Activated CD8-positive, alpha-beta T cell treated with anti-CD3 and anti-CD28 coated beads for 36 hours (primary cell): Measurements from ENCODE around the gene UGT1A8. TPM values are rescaled to one million over a fixed set of nuclear protein-coding genes. Genes with fewer than 3 reads are reported as not detected.

Experiments used
- ATAC-seq: fragments of 200-7000 bp; cut with Tn5 transposase; one replicate; pipeline ENCODE4 v1.10.0; 2021; ENCODE audit warnings: mild to moderate bottlenecking, moderate library complexity
- CTCF ChIA-PET: fragments of 350-600 bp; sonication (Branson Sonifier 250); formaldehyde crosslinking; loops from one replicate; lab custom pipeline; 2021; ENCODE audit warnings: antibody characterized with exemption; lab: Charles Lee
- POLR2A ChIA-PET: fragments of 350-600 bp; sonication (Branson Sonifier 250); formaldehyde crosslinking; loops from one replicate; lab custom pipeline; 2021; ENCODE audit warnings: antibody characterized with exemption; lab: Charles Lee
- DNase-seq: peaks from one replicate; pipeline ENCODE4 v3.0.0-alpha.2; 2020
- H3K27ac Mint-ChIP-seq: one replicate; pipeline ENCODE4 v1.8.0; 2021; ENCODE audit warnings: mild to moderate bottlenecking, mixed read lengths
- H3K27me3 Mint-ChIP-seq: one replicate; pipeline ENCODE4 v1.8.0; 2021; ENCODE audit warnings: mixed read lengths
- H3K36me3 Mint-ChIP-seq: one replicate; pipeline ENCODE4 v1.8.0; 2021; ENCODE audit warnings: low read depth, mixed read lengths
- H3K4me1 Mint-ChIP-seq: one replicate; pipeline ENCODE4 v1.8.0; 2021; ENCODE audit warnings: low read depth, mixed read lengths
- H3K4me3 Mint-ChIP-seq: one replicate; pipeline ENCODE4 v1.8.0; 2021; ENCODE audit warnings: mild to moderate bottlenecking, moderate library complexity, mixed read lengths
- H3K9me3 Mint-ChIP-seq: one replicate; pipeline ENCODE4 v1.8.0; 2021; ENCODE audit warnings: mixed read lengths
- CTCF ChIP-seq: fragments of 200-600 bp; IDR thresholded peaks from one replicate; pipeline ENCODE4 v1.8.0; 2022; ENCODE audit warnings: antibody characterized with exemption, mild to moderate bottlenecking
- intact Hi-C: fragments of 100-400 bp; cut with micrococcal nuclease; formaldehyde crosslinking; loops from one replicate; pipeline ENCODE4 v1.10.0; 2022
- total RNA-seq, 2 experiments: library from RNA; stranded (reverse); gene quantifications; one replicate each; pipeline ENCODE4 v1.2.3, GENCODE V29; 2021

Gene UGT1A8
- total RNA-seq, 2 experiments from 2014 or later, result not detected

- Mint-ChIP-seq H3K36me3 (no peaks in the 10 kb centered on the region), H3K4me1 (no peaks in the 10 kb centered on the region), H3K4me3 (no peak overlapping the region), H3K27me3 (peaks cover 25% of the 10 kb centered on the region), H3K27ac (no peak overlapping the region), H3K9me3 (peaks cover 1% of the 10 kb centered on the region)
- CTCF ChIA-PET, result no interaction called here
- TF ChIP-seq CTCF, result no peak
- intact Hi-C loops, result no loop called here
- POLR2A ChIA-PET, result no interaction called here
- ATAC-seq (no peak), DNase-seq (no peak)
These were observed 51.3 kb downstream of the UGT1A8 start for GRCh38 chr2:233668605-233669260.

GRCh38 chr2:233671290-233672161 is 54.1 kb downstream of the UGT1A8 start, which contains the start of gene UGT1A9:
TSS of gene UGT1A9 (plus strand) at chr2:233671898. CDS start at chr2:233671935, 37 bp downstream.
- TF ChIP-seq CTCF, result no peak
- intact Hi-C loops, result no loop called here
- DNase-seq (no peak), ATAC-seq (no peak)
- ChIA-PET CTCF (no interaction called here), POLR2A (no interaction called here)
- Mint-ChIP-seq H3K27ac (no peak within 1 kb of the TSS), H3K27me3 (peaks cover 20% of the 10 kb centered on the region), H3K4me1 (no peaks in the 10 kb centered on the region), H3K36me3 (no peaks in the 10 kb centered on the region), H3K9me3 (peaks cover 1% of the 10 kb centered on the region), H3K4me3 (no peak within 1 kb of the TSS)

- Mint-ChIP-seq H3K27ac (no peak overlapping the region), H3K36me3 (no peaks in the 10 kb centered on the region), H3K27me3 (peaks cover 22% of the 10 kb centered on the region), H3K4me1 (no peaks in the 10 kb centered on the region), H3K9me3 (no peaks in the 10 kb centered on the region), H3K4me3 (no peak overlapping the region)
- ChIA-PET POLR2A (no interaction called here), CTCF (no interaction called here)
- intact Hi-C loops, result no loop called here
- ATAC-seq, result no peak
- TF ChIP-seq CTCF, result no peak
- no peak for DNase-seq
These were observed 55.5 kb downstream of the UGT1A8 start for GRCh38 chr2:233672886-233673285.

GRCh38 chr2:233673896-233674295 is 56.5 kb downstream of the UGT1A8 start:
- Mint-ChIP-seq H3K4me1 (no peaks in the 10 kb centered on the region), H3K27ac (no peak overlapping the region), H3K4me3 (no peak overlapping the region), H3K27me3 (peaks cover 16% of the 10 kb centered on the region), H3K9me3 (no peaks in the 10 kb centered on the region), H3K36me3 (no peaks in the 10 kb centered on the region)
- CTCF ChIA-PET, result no interaction called here
- POLR2A ChIA-PET, result no interaction called here
- DNase-seq (no peak), ATAC-seq (no peak)
- TF ChIP-seq CTCF, result no peak
- intact Hi-C loops, result no loop called here

GRCh38 chr2:233674314-233674713 is 56.9 kb downstream of the UGT1A8 start:
- Mint-ChIP-seq H3K4me1 (no peaks in the 10 kb centered on the region), H3K9me3 (no peaks in the 10 kb centered on the region), H3K27ac (no peak overlapping the region), H3K27me3 (peaks cover 16% of the 10 kb centered on the region), H3K4me3 (no peak overlapping the region), H3K36me3 (no peaks in the 10 kb centered on the region)
- DNase-seq (no peak), ATAC-seq (no peak)
- ChIA-PET CTCF (no interaction called here), POLR2A (no interaction called here)
- intact Hi-C loops, result no loop called here
- TF ChIP-seq CTCF, result no peak
